Coronary artery (tissue), 2 donors: ENCODE data around the gene BACE2.

Experiments used
- DNase-seq: peaks from one replicate; pipeline ENCODE4 v3.0.0-alpha.2; 2017; ENCODE audit warnings: low spot score
- H3K27ac ChIP-seq, 2 donors: fragments of 200-600 bp; sonication (generic); one replicate each; pipeline ENCODE4 v1.5.1; 2016 to 2019
- H3K4me3 ChIP-seq: fragments of 200-600 bp; sonication (generic); 2 replicates; pipeline ENCODE4 v1.5.1; 2016; ENCODE audit warnings: mild to moderate bottlenecking, moderate library complexity
- TF ChIP-seq, protein P1 (sequence below): fragments of 200-600 bp; sonication (generic); IDR thresholded peaks from one replicate; pipeline ENCODE4 v1.5.1; 2019; ENCODE audit warnings: antibody characterized with exemption

The BACE2 gene

DNA sequence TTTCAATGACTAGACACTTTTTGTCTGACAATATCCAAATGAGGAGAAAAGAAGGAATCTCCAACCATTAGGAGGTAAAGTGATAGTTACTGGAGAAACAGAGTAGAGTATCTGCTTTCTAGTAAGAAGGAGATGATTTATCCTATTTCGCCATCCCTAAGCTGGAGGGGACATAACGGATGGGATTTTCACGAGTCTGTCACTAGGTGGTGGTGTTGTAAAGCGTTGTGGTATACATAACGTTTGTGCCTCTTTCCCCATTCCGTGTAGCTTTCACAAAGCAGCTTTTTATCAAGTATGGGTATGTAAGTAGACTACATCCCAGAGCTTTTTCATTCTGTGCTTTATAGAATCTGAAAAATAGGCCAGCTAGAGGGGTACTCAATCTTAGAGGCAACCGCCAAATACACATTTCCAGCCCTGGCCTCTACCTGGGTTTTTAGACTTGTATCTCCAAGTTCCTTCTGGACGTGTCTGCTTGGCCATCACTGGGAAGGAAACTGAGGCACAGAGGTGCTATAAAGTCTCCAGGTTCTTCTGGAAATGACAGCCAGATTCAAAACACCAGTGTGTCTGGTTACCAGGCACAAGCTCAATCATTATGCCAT is 115.4 kb downstream of the BACE2 start:
- no peak for DNase-seq
- Histone ChIP-seq H3K27ac (no peak overlapping the region), H3K4me3 (no peak overlapping the region)
- TF ChIP-seq, protein P1, sequence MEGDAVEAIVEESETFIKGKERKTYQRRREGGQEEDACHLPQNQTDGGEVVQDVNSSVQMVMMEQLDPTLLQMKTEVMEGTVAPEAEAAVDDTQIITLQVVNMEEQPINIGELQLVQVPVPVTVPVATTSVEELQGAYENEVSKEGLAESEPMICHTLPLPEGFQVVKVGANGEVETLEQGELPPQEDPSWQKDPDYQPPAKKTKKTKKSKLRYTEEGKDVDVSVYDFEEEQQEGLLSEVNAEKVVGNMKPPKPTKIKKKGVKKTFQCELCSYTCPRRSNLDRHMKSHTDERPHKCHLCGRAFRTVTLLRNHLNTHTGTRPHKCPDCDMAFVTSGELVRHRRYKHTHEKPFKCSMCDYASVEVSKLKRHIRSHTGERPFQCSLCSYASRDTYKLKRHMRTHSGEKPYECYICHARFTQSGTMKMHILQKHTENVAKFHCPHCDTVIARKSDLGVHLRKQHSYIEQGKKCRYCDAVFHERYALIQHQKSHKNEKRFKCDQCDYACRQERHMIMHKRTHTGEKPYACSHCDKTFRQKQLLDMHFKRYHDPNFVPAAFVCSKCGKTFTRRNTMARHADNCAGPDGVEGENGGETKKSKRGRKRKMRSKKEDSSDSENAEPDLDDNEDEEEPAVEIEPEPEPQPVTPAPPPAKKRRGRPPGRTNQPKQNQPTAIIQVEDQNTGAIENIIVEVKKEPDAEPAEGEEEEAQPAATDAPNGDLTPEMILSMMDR, result peak; percentile 59

GRCh38 chr21:41289431-41289830 is 121.5 kb downstream of the BACE2 start:
- Histone ChIP-seq H3K27ac (no peak overlapping the region), H3K4me3 (no peak overlapping the region)
- TF ChIP-seq, protein P1, result no peak
- DNase-seq, result no peak

GRCh38 chr21:41290106-41290799 is 122.3 kb downstream of the BACE2 start:
- Histone ChIP-seq H3K4me3 (peak overlapping the region; percentile 18), H3K27ac (no peak overlapping the region)
- TF ChIP-seq, protein P1, result no peak
- DNase-seq, result no peak

GRCh38 chr21:41294548-41295231 is 126.7 kb downstream of the BACE2 start:
- TF ChIP-seq, protein P1, result no peak
- Histone ChIP-seq H3K27ac (no peak overlapping the region), H3K4me3 (no peak overlapping the region)
- no peak for DNase-seq

- TF ChIP-seq, protein P1, result no peak
- Histone ChIP-seq H3K4me3 (no peak overlapping the region), H3K27ac (no peak overlapping the region)
- no peak for DNase-seq
Measured at GRCh38 chr21:41295721-41296254, 127.8 kb downstream of the BACE2 start.

- no peak for DNase-seq
- H3K4me3 ChIP-seq, result no peak overlapping the region
- TF ChIP-seq, protein P1, result no peak
- H3K27ac ChIP-seq, result no peak overlapping the region
Measured at GRCh38 chr21:41302976-41303375, 135.0 kb downstream of the BACE2 start.
